Testis (tissue), 2 donors: Measurements from ENCODE around the gene DIP2B.

ENCODE experiments used
- POLR2A ChIP-seq: fragments of 450-650 bp; IDR thresholded peaks from one replicate; pipeline ENCODE4 v1.6.1; 2017; ENCODE audit warnings: antibody characterized with exemption, mild to moderate bottlenecking, moderate library complexity
- TF ChIP-seq, protein P1 (sequence below), 3 experiments: fragments of 450-650 bp in 2 of 3; fragments of 200-600 bp in 1 of 3; sonication (generic) in 1 of 3; IDR thresholded peaks; one replicate each; pipeline ENCODE4 v1.5.1; 2016 to 2019; ENCODE audit warnings: antibody characterized with exemption in 3 of 3, mild to moderate bottlenecking in 2 of 3, moderate library complexity in 1 of 3

DNA sequence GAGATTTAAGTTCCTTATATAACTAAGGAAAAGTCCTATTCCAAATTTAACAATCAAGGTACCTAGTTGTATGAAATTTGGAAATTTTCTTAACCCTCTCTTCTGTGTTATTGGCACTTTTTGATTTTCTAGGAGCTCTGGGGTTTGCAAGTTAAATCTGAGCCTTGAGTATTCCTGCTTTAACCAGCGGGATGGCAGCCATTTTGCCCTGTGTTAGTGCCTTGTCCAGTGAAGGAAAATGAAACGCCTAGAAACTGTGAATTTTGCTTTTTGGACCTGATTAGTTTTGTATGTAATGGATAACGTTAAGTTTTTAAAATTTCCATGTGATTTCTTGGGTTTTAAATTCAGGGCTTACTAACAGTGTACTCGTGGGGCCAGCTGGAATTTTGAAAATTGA, 45.1 kb downstream of the DIP2B start:
- TF ChIP-seq POLR2A = no peak
- TF ChIP-seq, protein P1, sequence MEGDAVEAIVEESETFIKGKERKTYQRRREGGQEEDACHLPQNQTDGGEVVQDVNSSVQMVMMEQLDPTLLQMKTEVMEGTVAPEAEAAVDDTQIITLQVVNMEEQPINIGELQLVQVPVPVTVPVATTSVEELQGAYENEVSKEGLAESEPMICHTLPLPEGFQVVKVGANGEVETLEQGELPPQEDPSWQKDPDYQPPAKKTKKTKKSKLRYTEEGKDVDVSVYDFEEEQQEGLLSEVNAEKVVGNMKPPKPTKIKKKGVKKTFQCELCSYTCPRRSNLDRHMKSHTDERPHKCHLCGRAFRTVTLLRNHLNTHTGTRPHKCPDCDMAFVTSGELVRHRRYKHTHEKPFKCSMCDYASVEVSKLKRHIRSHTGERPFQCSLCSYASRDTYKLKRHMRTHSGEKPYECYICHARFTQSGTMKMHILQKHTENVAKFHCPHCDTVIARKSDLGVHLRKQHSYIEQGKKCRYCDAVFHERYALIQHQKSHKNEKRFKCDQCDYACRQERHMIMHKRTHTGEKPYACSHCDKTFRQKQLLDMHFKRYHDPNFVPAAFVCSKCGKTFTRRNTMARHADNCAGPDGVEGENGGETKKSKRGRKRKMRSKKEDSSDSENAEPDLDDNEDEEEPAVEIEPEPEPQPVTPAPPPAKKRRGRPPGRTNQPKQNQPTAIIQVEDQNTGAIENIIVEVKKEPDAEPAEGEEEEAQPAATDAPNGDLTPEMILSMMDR (IDR thresholded peaks at IDR 0.05) = no peak
